H1 (cell line): Measurements from ENCODE around the gene HLA-C. TPM values are rescaled to one million over a fixed set of nuclear protein-coding genes. Genes with fewer than 3 reads are reported as not detected.

Experiments used
- ASH2L ChIP-seq: fragments of 200-600, 300-600 bp; sonication (generic); IDR thresholded peaks from one replicate; pipeline ENCODE4 v1.7.1; 2017; ENCODE audit warnings: low read length
- CTBP2 ChIP-seq: IDR thresholded peaks from 2 replicates; pipeline ENCODE4 v1.7.0; 2011; ENCODE audit warnings: borderline replicate concordance, mild to moderate bottlenecking, moderate library complexity, mixed read lengths, low read length; ENCODE audit not compliant: insufficient read depth, insufficient read length
- PHF8 ChIP-seq: fragments of 200-600 bp; sonication (generic); conservative IDR thresholded peaks from 2 replicates; pipeline ENCODE4 v1.7.1; 2012; ENCODE audit warnings: low read depth, mild to moderate bottlenecking, inconsistent platforms, low read length, moderate library complexity
- RNF2 ChIP-seq: fragments of 200-900, 300-1000 bp; sonication (generic); IDR thresholded peaks from 2 replicates; pipeline ENCODE4 v1.7.1; 2016; ENCODE audit warnings: borderline replicate concordance, low read depth, mild to moderate bottlenecking, antibody characterized with exemption, low read length; ENCODE audit not compliant: poor library complexity, severe bottlenecking; ENCODE audit errors: missing control alignments
- SIN3A ChIP-seq, 2 experiments: IDR thresholded peaks in 1 of 2; conservative IDR thresholded peaks in 1 of 2; 2 replicates each; pipeline ENCODE4 v1.6.1; 2011 to 2012; ENCODE audit warnings: low read length in 2 of 2, improper control_type of control experiment in 1 of 2, low read depth in 1 of 2, mild to moderate bottlenecking in 1 of 2
- polyA plus RNA-seq, 7 experiments: library from polyadenylated mRNA; depleted of rRNA in 3 of 7; stranded (reverse) in 5 of 7; unstranded in 2 of 7; fragments of >200 nt in 5 of 7; fragments of 200-250 nt in 2 of 7; gene quantifications; 1 replicate in 5 of 7; 2 replicates in 1 of 7; 4 replicates in 1 of 7; pipeline versions ENCODE4 v1.2.1 to v1.2.3, GENCODE V29; 2011 to 2013; ENCODE audit warnings: missing spikeins in 2 of 7, mixed read lengths in 2 of 7
- total RNA-seq: library from RNA; stranded (reverse); fragmentation: NEBNext Ultra II Directional; extraction: Animal tissue kit (Norgen Biotek cat#: 25700); gene quantifications from 2 replicates; pipeline ENCODE4 v1.2.1, GENCODE V29; 2021

HLA-C gene
- total and polyA plus RNA-seq, 2 of the 8 experiments (the other 6 are each of a cell fraction or from before 2014, with no cell fraction given) = 245 to 360 TPM

DNA sequence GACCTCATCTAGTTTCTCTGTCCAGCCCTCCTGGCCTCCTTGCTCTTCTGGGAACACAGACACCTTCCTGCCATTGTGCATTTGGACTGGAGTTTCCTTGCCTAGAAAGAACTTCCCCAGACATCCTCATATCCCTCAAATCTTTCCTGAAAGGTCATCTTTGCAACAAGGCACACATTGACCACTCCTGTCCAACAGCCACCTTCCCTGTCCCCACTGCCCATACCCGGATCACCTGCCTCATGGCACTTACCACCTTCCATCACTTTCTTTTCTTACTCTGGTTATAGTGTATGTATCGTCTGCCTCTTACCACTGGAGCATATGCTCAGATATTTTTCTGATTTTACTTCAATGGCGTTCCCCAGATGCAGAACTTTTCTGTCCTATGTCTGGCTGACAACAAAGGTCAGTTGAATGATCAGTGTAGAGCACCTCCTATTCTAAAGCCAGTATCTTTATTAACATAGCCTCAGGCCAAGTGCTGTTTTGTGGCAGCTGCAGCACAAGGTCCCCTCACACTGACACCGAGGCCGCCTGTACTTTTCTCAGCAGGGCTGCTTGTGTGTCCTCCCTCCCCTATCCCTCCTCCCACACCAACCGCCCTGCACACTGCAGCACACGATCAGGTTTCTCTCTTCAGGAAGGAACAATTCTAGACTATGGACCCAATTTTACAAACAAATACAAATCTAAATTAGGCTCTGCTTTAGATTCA lies 4.1 kb downstream of the HLA-C start (continued):
- no peak for TF ChIP-seq RNF2
- TF ChIP-seq CTBP2 = no peak
- no peak for TF ChIP-seq ASH2L
- TF ChIP-seq PHF8 = no peak
- no peak for TF ChIP-seq SIN3A (conservative IDR thresholded peaks at IDR 0.05 in 1 of 2, IDR thresholded peaks at IDR 0.05 in 1 of 2; ENCODE audit: low read depth in 1 of 2, low read length in 2 of 2)
